ENCODE data around the gene ZNF438. TPM values are rescaled to one million over a fixed set of nuclear protein-coding genes. Genes with fewer than 3 reads are reported as not detected.
A peak's percentile ranks its signal among the peaks of the same experiment; 100 is the strongest.

ZNF438 gene, protein sequence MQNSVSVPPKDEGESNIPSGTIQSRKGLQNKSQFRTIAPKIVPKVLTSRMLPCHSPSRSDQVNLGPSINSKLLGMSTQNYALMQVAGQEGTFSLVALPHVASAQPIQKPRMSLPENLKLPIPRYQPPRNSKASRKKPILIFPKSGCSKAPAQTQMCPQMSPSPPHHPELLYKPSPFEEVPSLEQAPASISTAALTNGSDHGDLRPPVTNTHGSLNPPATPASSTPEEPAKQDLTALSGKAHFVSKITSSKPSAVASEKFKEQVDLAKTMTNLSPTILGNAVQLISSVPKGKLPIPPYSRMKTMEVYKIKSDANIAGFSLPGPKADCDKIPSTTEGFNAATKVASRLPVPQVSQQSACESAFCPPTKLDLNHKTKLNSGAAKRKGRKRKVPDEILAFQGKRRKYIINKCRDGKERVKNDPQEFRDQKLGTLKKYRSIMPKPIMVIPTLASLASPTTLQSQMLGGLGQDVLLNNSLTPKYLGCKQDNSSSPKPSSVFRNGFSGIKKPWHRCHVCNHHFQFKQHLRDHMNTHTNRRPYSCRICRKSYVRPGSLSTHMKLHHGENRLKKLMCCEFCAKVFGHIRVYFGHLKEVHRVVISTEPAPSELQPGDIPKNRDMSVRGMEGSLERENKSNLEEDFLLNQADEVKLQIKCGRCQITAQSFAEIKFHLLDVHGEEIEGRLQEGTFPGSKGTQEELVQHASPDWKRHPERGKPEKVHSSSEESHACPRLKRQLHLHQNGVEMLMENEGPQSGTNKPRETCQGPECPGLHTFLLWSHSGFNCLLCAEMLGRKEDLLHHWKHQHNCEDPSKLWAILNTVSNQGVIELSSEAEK
- total RNA-seq = 2.9 and 3.9 TPM in 2 replicates

DNA sequence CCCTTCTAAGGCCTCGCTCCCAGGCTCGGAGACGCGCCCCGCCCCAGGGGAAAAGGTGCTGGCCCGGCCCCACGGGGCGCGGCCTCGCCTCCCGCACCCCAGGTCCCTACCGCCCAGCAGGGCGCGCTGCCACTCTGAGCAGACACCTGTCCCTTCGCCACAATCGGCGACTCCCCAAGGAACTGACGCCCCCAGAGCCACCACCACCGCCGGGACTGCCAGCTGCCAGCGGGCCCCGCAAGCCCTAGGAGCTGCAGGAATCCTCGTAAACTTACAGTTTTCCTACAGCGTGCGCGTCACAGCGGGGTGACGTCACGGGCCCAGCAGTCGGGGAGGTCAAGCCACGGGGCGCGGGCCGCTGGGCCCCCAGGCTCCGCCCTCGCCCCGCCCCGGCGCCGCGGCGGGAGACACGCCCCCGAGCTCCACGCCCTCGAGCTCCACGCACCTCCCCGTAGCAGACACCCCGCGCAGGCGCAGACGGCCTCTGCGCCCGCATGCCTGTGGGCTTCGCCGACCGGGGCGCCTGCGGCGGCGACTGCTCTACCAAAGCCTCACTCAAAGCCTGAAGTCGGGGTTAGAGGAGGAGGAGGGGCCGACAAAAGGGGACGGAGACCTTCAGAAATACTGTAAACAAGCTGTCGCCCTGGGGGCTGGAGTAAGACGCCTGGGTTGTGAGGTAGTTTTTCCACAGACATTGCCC is at the start of gene ZNF438:
Gene ZNF438 (minus strand): TSS at position 308 of the 700 bp plus-strand sequence. CDS start 154,831 bp downstream, outside the sequence.
- Mint-ChIP-seq H3K4me3 (peak within 1 kb of the TSS; percentile 89), H3K36me3 (ENCODE audit: low read depth) (no peaks in the 10 kb centered on the region), H3K4me1 (peaks cover 14% of the 10 kb centered on the region), H3K27me3 (no peaks in the 10 kb centered on the region), H3K27ac (peak within 1 kb of the TSS; percentile 97), H3K9me3 (no peaks in the 10 kb centered on the region)
- ATAC-seq (ENCODE audit: low read depth) = peak; percentile 84
- intact Hi-C loops (cut with micrococcal nuclease) = loop anchor here (1.0 to 10.0 kb wide), 16 partner anchors 59 to 1347 kb away; partner anchors contain the start of genes ARHGAP12, KIF5B, MTPAP and ZEB1
- peak; percentile 98 for DNase-seq
- CTCF ChIA-PET = interaction anchor here (0.6 to 1.6 kb wide), 16 partner anchors 23 to 777 kb away, joined by 3 to 6 read pairs (median 3); partner anchors contain the start of gene ZEB1
- TF ChIP-seq, protein P1, sequence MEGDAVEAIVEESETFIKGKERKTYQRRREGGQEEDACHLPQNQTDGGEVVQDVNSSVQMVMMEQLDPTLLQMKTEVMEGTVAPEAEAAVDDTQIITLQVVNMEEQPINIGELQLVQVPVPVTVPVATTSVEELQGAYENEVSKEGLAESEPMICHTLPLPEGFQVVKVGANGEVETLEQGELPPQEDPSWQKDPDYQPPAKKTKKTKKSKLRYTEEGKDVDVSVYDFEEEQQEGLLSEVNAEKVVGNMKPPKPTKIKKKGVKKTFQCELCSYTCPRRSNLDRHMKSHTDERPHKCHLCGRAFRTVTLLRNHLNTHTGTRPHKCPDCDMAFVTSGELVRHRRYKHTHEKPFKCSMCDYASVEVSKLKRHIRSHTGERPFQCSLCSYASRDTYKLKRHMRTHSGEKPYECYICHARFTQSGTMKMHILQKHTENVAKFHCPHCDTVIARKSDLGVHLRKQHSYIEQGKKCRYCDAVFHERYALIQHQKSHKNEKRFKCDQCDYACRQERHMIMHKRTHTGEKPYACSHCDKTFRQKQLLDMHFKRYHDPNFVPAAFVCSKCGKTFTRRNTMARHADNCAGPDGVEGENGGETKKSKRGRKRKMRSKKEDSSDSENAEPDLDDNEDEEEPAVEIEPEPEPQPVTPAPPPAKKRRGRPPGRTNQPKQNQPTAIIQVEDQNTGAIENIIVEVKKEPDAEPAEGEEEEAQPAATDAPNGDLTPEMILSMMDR (IDR thresholded peaks at IDR 0.05) = no peak
- POLR2A ChIA-PET = interaction anchor here (0.5 to 2.4 kb wide), 21 partner anchors 10 to 1414 kb away, joined by 3 to 32 read pairs (median 5); partner anchors contain the start of genes CCDC7 and ZEB1

DNA sequence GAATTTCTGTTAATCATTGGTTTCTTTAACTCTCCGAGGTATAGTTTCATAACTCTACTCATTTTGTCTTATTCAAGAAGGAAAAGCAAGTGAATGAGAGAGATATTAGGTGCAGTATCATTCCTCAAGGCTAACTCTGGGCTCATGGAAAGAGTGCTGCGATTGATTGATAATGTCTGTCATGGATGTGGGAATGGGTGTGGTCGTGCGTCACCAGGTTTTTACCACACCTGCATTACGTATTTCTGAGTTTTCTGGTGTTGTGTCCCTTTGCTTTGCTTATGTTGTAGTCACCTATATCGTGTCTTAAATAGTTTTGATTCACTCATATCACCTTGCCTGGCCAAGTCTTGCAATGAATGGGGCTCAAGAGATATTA is 44.9 kb upstream of the ZNF438 start:
- no peak overlapping the region for H3K27ac Mint-ChIP-seq
- intact Hi-C loops (cut with micrococcal nuclease) = no loop called here
- H3K9me3 Mint-ChIP-seq = no peaks in the 10 kb centered on the region
- no peak overlapping the region for H3K4me3 Mint-ChIP-seq
- ChIA-PET POLR2A (no interaction called here), CTCF (no interaction called here)
- H3K27me3 Mint-ChIP-seq = peaks cover 9% of the 10 kb centered on the region
- TF ChIP-seq, protein P1 (IDR thresholded peaks at IDR 0.05) = no peak
- no peaks in the 10 kb centered on the region for H3K36me3 Mint-ChIP-seq (ENCODE audit: low read depth)
- ATAC-seq (ENCODE audit: low read depth) (no peak), DNase-seq (no peak)
- no peaks in the 10 kb centered on the region for H3K4me1 Mint-ChIP-seq

DNA sequence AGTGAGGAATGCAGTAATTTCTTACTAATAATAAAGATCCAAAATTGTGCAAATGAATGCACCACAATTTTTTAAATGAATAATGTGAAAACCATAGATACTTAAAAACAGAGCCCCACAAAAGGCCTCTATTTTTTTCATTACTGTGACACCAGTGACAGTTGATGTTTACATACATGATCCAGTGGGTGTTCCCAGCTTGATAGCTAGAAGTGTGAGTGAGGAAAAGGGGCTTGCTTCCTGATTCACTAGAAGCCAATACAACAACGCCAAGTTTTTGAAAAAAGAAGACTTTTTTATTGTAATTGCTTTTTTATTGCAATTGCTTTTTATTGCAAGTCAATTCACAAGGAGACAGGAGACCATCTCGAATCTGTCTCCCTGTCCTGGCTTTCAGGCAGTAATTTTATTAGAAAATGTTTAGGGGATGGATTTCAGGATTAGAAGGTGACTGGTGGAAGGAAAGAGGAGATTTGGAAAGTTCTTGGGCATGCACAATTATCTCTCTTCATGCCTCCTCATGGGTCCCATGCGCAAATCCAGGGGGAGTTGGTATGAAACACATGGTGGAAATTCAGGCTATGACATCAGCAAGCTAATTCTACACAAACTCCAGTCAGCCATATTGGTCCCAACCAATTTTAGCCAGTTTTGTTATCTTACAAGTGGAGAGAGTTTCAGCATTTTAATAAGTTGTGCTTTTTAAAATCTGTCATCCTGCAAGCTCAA is 44.4 kb upstream of the ZNF438 start:
- Mint-ChIP-seq H3K4me1 (no peaks in the 10 kb centered on the region), H3K36me3 (ENCODE audit: low read depth) (no peaks in the 10 kb centered on the region), H3K9me3 (no peaks in the 10 kb centered on the region), H3K4me3 (no peak overlapping the region), H3K27ac (no peak overlapping the region), H3K27me3 (peaks cover 9% of the 10 kb centered on the region)
- ChIA-PET CTCF (no interaction called here), POLR2A (no interaction called here)
- ATAC-seq (ENCODE audit: low read depth) (no peak), DNase-seq (no peak)
- TF ChIP-seq, protein P1 (IDR thresholded peaks at IDR 0.05) = no peak
- intact Hi-C loops (cut with micrococcal nuclease) = no loop called here

DNA sequence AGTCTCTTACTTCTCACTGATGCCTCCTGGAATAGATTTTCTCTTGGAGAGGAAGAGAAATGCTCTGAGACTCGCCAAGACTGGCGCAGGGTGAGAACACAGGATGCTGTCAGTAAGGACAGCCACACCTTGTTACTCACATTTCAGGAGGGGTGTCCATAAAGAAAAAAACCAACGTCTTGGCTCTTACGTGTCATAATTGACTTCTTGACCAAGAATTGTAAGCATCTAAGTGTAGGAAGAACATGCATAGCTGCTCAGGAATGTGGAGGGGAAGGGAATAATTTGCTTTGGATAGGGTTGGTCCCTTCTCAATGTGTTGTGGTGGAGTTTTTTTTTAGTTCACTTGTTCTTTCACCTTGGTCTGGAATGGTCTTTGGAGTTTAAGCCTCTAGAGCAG is 43.8 kb upstream of the ZNF438 start:
- no peak for DNase-seq
- CTCF ChIA-PET = no interaction called here
- intact Hi-C loops (cut with micrococcal nuclease) = no loop called here
- H3K36me3 Mint-ChIP-seq (ENCODE audit: low read depth) = no peaks in the 10 kb centered on the region
- no peak overlapping the region for H3K4me3 Mint-ChIP-seq
- H3K4me1 Mint-ChIP-seq = no peaks in the 10 kb centered on the region
- no peak for ATAC-seq (ENCODE audit: low read depth)
- no peak overlapping the region for H3K27ac Mint-ChIP-seq
- POLR2A ChIA-PET = no interaction called here
- TF ChIP-seq, protein P1 (IDR thresholded peaks at IDR 0.05) = no peak
- H3K9me3 Mint-ChIP-seq = no peaks in the 10 kb centered on the region
- peaks cover 6% of the 10 kb centered on the region for H3K27me3 Mint-ChIP-seq

Measured in activated B cell treated with CpG ODN at 0.5 μM for 24 hours (primary cell).